Peyer's patch (tissue), 4 donors: Measurements from ENCODE around the gene ABCD3. TPM values are rescaled to one million over a fixed set of nuclear protein-coding genes. Genes with fewer than 3 reads are reported as not detected.

Experiments used
- DNase-seq, 3 donors: peaks; one replicate each; pipeline ENCODE4 v3.0.0-alpha.2; 2017 to 2019
- H3K27ac ChIP-seq, 4 donors: fragments of 200-600 bp; sonication (generic); one replicate each; pipeline ENCODE4 v1.5.1; 2016 to 2019
- H3K27me3 ChIP-seq, 2 donors: fragments of 200-600 bp; sonication (generic); one replicate each; pipeline ENCODE4 v1.5.1; 2019
- H3K36me3 ChIP-seq, 3 donors: fragments of 200-600 bp; sonication (generic); one replicate each; pipeline ENCODE4 v1.5.1; 2016 to 2019
- H3K4me1 ChIP-seq, 4 donors: fragments of 200-600 bp; sonication (generic); one replicate each; pipeline ENCODE4 v1.5.1; 2016 to 2019
- H3K4me3 ChIP-seq, 4 donors: fragments of 200-600 bp; sonication (generic); 1 replicate in 3 of 4; 2 replicates in 1 of 4; pipeline ENCODE4 v1.5.1; 2016 to 2019; ENCODE audit warnings: mild to moderate bottlenecking in 1 of 4
- H3K9me3 ChIP-seq, 4 donors: fragments of 200-600 bp; sonication (generic); one replicate each; pipeline ENCODE4 v1.5.1; 2016 to 2019; ENCODE audit warnings: mild to moderate bottlenecking in 1 of 4
- CTCF ChIP-seq, 6 experiments: fragments of 450-650 bp in 4 of 6; fragments of 200-600 bp in 2 of 6; sonication (generic) in 1 of 6; IDR thresholded peaks; one replicate each; pipeline ENCODE4 v1.5.1; 2017 to 2019; ENCODE audit warnings: antibody characterized with exemption in 6 of 6, mild to moderate bottlenecking in 3 of 6, moderate library complexity in 1 of 6
- POLR2A ChIP-seq, 2 donors: fragments of 450-650 bp; IDR thresholded peaks; one replicate each; pipeline ENCODE4 v1.5.1; 2017; ENCODE audit warnings: antibody characterized with exemption in 2 of 2, mild to moderate bottlenecking in 2 of 2, moderate library complexity in 2 of 2
- total RNA-seq, 4 donors: library from RNA; depleted of rRNA; stranded (reverse); fragments of >200 nt; gene quantifications; one replicate each; pipeline ENCODE4 v1.1.0, GENCODE V29; 2016

ABCD3 gene
- total RNA-seq, 4 donors from 2014 or later: 22.3 to 66.6 (median 57.0) TPM

- no peak for DNase-seq
- H3K9me3 ChIP-seq: no peaks in the 10 kb centered on the region
- no peak for TF ChIP-seq POLR2A (IDR thresholded peaks at IDR 0.05)
- TF ChIP-seq CTCF (IDR thresholded peaks at IDR 0.05): no peak
- H3K4me3 ChIP-seq: no peak overlapping the region
- peaks cover 0 to 4% (median 0%) of the 10 kb centered on the region in 4 donors for H3K4me1 ChIP-seq
- no peaks in the 10 kb centered on the region for H3K36me3 ChIP-seq
- H3K27ac ChIP-seq: peak overlapping the region in 1 of 4 donors; percentile 6
- no peaks in the 10 kb centered on the region for H3K27me3 ChIP-seq
Observed at GRCh38 chr1:94553931-94554330, 135.7 kb downstream of the ABCD3 start.

- Histone ChIP-seq H3K27me3 (no peaks in the 10 kb centered on the region), H3K4me1 (peaks cover 0 to 4% (median 0%) of the 10 kb centered on the region in 4 donors), H3K27ac (peak overlapping the region in 1 of 4 donors; percentile 6), H3K9me3 (no peaks in the 10 kb centered on the region), H3K36me3 (no peaks in the 10 kb centered on the region), H3K4me3 (no peak overlapping the region)
- TF ChIP-seq CTCF (IDR thresholded peaks at IDR 0.05): no peak
- no peak for TF ChIP-seq POLR2A (IDR thresholded peaks at IDR 0.05)
- DNase-seq: no peak
Observed at GRCh38 chr1:94554580-94554979, 136.4 kb downstream of the ABCD3 start.

- Histone ChIP-seq H3K27ac (no peak overlapping the region), H3K4me1 (peaks cover 0 to 4% (median 0%) of the 10 kb centered on the region in 4 donors)
Observed at GRCh38 chr1:94555091-94555490, 136.9 kb downstream of the ABCD3 start.

GRCh38 chr1:94559921-94560320 lies 141.7 kb downstream of the ABCD3 start:
- H3K4me1 ChIP-seq: no peaks in the 10 kb centered on the region
- no peaks in the 10 kb centered on the region for H3K9me3 ChIP-seq
- no peak for DNase-seq
- H3K27ac ChIP-seq: no peak overlapping the region
- TF ChIP-seq POLR2A (IDR thresholded peaks at IDR 0.05): no peak
- TF ChIP-seq CTCF (IDR thresholded peaks at IDR 0.05): no peak
- no peaks in the 10 kb centered on the region for H3K36me3 ChIP-seq
- no peak overlapping the region for H3K4me3 ChIP-seq
- H3K27me3 ChIP-seq: no peaks in the 10 kb centered on the region

More at GRCh38 chr1:94555091-94555490, 136.9 kb downstream of the ABCD3 start:
- no peak for DNase-seq
- no peak for TF ChIP-seq POLR2A (IDR thresholded peaks at IDR 0.05)
- TF ChIP-seq CTCF (IDR thresholded peaks at IDR 0.05): no peak
- Histone ChIP-seq H3K36me3 (no peaks in the 10 kb centered on the region), H3K4me3 (no peak overlapping the region), H3K27me3 (no peaks in the 10 kb centered on the region), H3K9me3 (no peaks in the 10 kb centered on the region)

- no peaks in the 10 kb centered on the region for H3K9me3 ChIP-seq
- H3K27ac ChIP-seq: no peak overlapping the region
- H3K27me3 ChIP-seq: no peaks in the 10 kb centered on the region
- no peak for DNase-seq
- H3K36me3 ChIP-seq: no peaks in the 10 kb centered on the region
- TF ChIP-seq POLR2A (IDR thresholded peaks at IDR 0.05) (no peak), CTCF (IDR thresholded peaks at IDR 0.05) (no peak)
- no peak overlapping the region for H3K4me3 ChIP-seq
- H3K4me1 ChIP-seq: no peaks in the 10 kb centered on the region
Observed at GRCh38 chr1:94560333-94560732, 142.1 kb downstream of the ABCD3 start.
